Endodermal cell (in vitro differentiated cells): ENCODE measurements around the gene CFI. TPM values are rescaled to one million over a fixed set of nuclear protein-coding genes. Genes with fewer than 3 reads are reported as not detected.

ENCODE experiments used
- DNase-seq: peaks from one replicate; pipeline ENCODE4 v3.0.0-alpha.2; 2017
- H3K27ac ChIP-seq: 2 replicates; pipeline ENCODE4 v1.5.1; 2013; ENCODE audit warnings: mild to moderate bottlenecking, low read depth, low read length, moderate library complexity
- H3K27me3 ChIP-seq: 2 replicates; pipeline ENCODE4 v1.6.1; 2013; ENCODE audit warnings: mild to moderate bottlenecking, low read length, moderate library complexity; ENCODE audit not compliant: insufficient read depth, control insufficient read depth, poor library complexity, severe bottlenecking
- H3K36me3 ChIP-seq: 2 replicates; pipeline ENCODE4 v1.7.0; 2013; ENCODE audit warnings: mild to moderate bottlenecking, low read length, moderate library complexity; ENCODE audit not compliant: control insufficient read depth, insufficient read depth
- H3K4me1 ChIP-seq: one replicate; pipeline ENCODE4 v1.7.0; 2013; ENCODE audit warnings: low read length; ENCODE audit not compliant: control insufficient read depth, insufficient read depth
- H3K4me3 ChIP-seq: 2 replicates; pipeline ENCODE4 v1.5.1; 2013; ENCODE audit warnings: mild to moderate bottlenecking, low read length, moderate library complexity
- H3K9ac ChIP-seq: 2 replicates; pipeline ENCODE4 v1.6.1; 2013; ENCODE audit warnings: mild to moderate bottlenecking, low read length, moderate library complexity; ENCODE audit not compliant: poor library complexity, severe bottlenecking; ENCODE audit errors: extremely low read depth
- H3K9me3 ChIP-seq: 2 replicates; pipeline ENCODE4 v1.6.1; 2013; ENCODE audit warnings: mild to moderate bottlenecking, low read length, moderate library complexity; ENCODE audit not compliant: control insufficient read depth
- H3K27ac Mint-ChIP-seq: 2 replicates; pipeline ENCODE4 v1.8.0; 2020; ENCODE audit warnings: mixed read lengths
- H3K27me3 Mint-ChIP-seq: 2 replicates; pipeline ENCODE4 v1.8.0; 2021; ENCODE audit warnings: mild to moderate bottlenecking, mixed read lengths; ENCODE audit not compliant: insufficient read depth
- H3K36me3 Mint-ChIP-seq: 2 replicates; pipeline ENCODE4 v1.8.0; 2020; ENCODE audit warnings: low read depth, mixed read lengths
- H3K4me1 Mint-ChIP-seq: 2 replicates; pipeline ENCODE4 v1.8.0; 2020; ENCODE audit warnings: mixed read lengths
- H3K4me3 Mint-ChIP-seq: 2 replicates; pipeline ENCODE4 v1.8.0; 2020; ENCODE audit warnings: mild to moderate bottlenecking, moderate library complexity, mixed read lengths
- H3K9me3 Mint-ChIP-seq: 2 replicates; pipeline ENCODE4 v1.8.0; 2020; ENCODE audit warnings: mild to moderate bottlenecking, mixed read lengths
- CTCF ChIP-seq: fragments of 200-600 bp; sonication (generic); conservative IDR thresholded peaks from 2 replicates; pipeline ENCODE4 v1.5.0; 2021; ENCODE audit warnings: antibody characterized with exemption, mild to moderate bottlenecking
- WGBS, 2 experiments: methylation state at CpG; one replicate each; pipeline versions ENCODE4 v1.1.5 to v1.1.7; 2013; ENCODE audit warnings: missing lambda C conversion rate in 2 of 2, mixed read lengths in 1 of 2; ENCODE audit not compliant: insufficient coverage in 1 of 2, insufficient read length in 1 of 2; 5-methylcytosine and 5-hydroxymethylcytosine counted together
- total RNA-seq, 2 donors: library from RNA; stranded (reverse); fragmentation: NEBNext Ultra II Directional in 1 of 2; extraction: Animal tissue kit (Norgen Biotek cat#: 25700) in 1 of 2; gene quantifications; 2 replicates in 1 of 2; 3 replicates in 1 of 2; pipeline ENCODE4 v1.2.1, GENCODE V29; 2021

The CFI gene
- total RNA-seq, 2 donors from 2014 or later = not detected

- TF ChIP-seq CTCF = peak; percentile 75
- H3K27ac Mint-ChIP-seq = no peak overlapping the region
- Histone ChIP-seq H3K4me3 (no peak overlapping the region), H3K9ac (no peak overlapping the region), H3K4me1 (no peaks in the 10 kb centered on the region), H3K27ac (no peak overlapping the region), H3K9me3 (no peaks in the 10 kb centered on the region), H3K36me3 (no peaks in the 10 kb centered on the region), H3K27me3 (no peaks in the 10 kb centered on the region)
- H3K9me3 Mint-ChIP-seq = no peaks in the 10 kb centered on the region
- H3K36me3 Mint-ChIP-seq = no peaks in the 10 kb centered on the region
- H3K4me1 Mint-ChIP-seq = no peaks in the 10 kb centered on the region
- no peaks in the 10 kb centered on the region for H3K27me3 Mint-ChIP-seq
- H3K4me3 Mint-ChIP-seq = no peak overlapping the region
- WGBS, 2 experiments = 35 to 41% methylated on average over 2 to 4 of the region's 4 CpGs
- DNase-seq = peak; percentile 75
Observed at GRCh38 chr4:109803924-109804571, 2.2 kb upstream of the CFI start.

GRCh38 chr4:109801099-109801789 is 555 bp downstream of the CFI start:
- no peak for TF ChIP-seq CTCF
- no peaks in the 10 kb centered on the region for H3K4me1 Mint-ChIP-seq
- Histone ChIP-seq H3K9ac (no peak overlapping the region), H3K4me3 (no peak overlapping the region), H3K36me3 (no peaks in the 10 kb centered on the region), H3K4me1 (no peaks in the 10 kb centered on the region), H3K27me3 (no peaks in the 10 kb centered on the region), H3K27ac (no peak overlapping the region), H3K9me3 (no peaks in the 10 kb centered on the region)
- H3K36me3 Mint-ChIP-seq = no peaks in the 10 kb centered on the region
- no peak overlapping the region for H3K4me3 Mint-ChIP-seq
- H3K27me3 Mint-ChIP-seq = no peaks in the 10 kb centered on the region
- 76 to 95% methylated on average over 2 to 4 of the region's 4 CpGs for WGBS, 2 experiments
- peaks cover 6% of the 10 kb centered on the region for H3K9me3 Mint-ChIP-seq
- no peak overlapping the region for H3K27ac Mint-ChIP-seq
- no peak for DNase-seq

GRCh38 chr4:109798866-109799265 is 2.9 kb downstream of the CFI start:
- Histone ChIP-seq H3K9me3 (no peaks in the 10 kb centered on the region), H3K4me3 (no peak overlapping the region), H3K4me1 (no peaks in the 10 kb centered on the region), H3K9ac (no peak overlapping the region), H3K27ac (no peak overlapping the region), H3K36me3 (no peaks in the 10 kb centered on the region), H3K27me3 (no peaks in the 10 kb centered on the region)
- Mint-ChIP-seq H3K27ac (no peak overlapping the region), H3K27me3 (no peaks in the 10 kb centered on the region), H3K9me3 (peaks cover 16% of the 10 kb centered on the region), H3K4me3 (no peak overlapping the region), H3K4me1 (no peaks in the 10 kb centered on the region), H3K36me3 (no peaks in the 10 kb centered on the region)
- no peak for DNase-seq
- TF ChIP-seq CTCF = peak; percentile 52
